HepG2 (cell line): ENCODE measurements around the gene NOTUM. TPM values are rescaled to one million over a fixed set of nuclear protein-coding genes. Genes with fewer than 3 reads are reported as not detected.
A peak's percentile ranks its signal among the peaks of the same experiment; 100 is the strongest.

ENCODE experiments used
- AFF4 ChIP-seq: sonication (generic); formaldehyde crosslinking; IDR thresholded peaks from 2 replicates; pipeline ENCODE4 v1.4.0; 2020; ENCODE audit warnings: missing genetic modification reagents
- ELF1 ChIP-seq: sonication (generic); formaldehyde crosslinking; IDR thresholded peaks from 2 replicates; pipeline ENCODE4 v1.4.0; 2020; ENCODE audit warnings: missing genetic modification reagents
- GRHL1 ChIP-seq: sonication (generic); formaldehyde crosslinking; conservative IDR thresholded peaks from 2 replicates; pipeline ENCODE4 v1.8.0; 2022; ENCODE audit warnings: missing genetic modification reagents
- HBP1 ChIP-seq: IDR thresholded peaks from 2 replicates; pipeline ENCODE4 v1.6.1; 2016; ENCODE audit warnings: low read depth, control low read depth
- HINFP ChIP-seq: sonication (generic); formaldehyde crosslinking; IDR thresholded peaks from 2 replicates; pipeline ENCODE4 v1.4.0; 2020; ENCODE audit warnings: low read depth, mild to moderate bottlenecking, missing genetic modification reagents
- HOXA9 ChIP-seq: sonication (generic); formaldehyde crosslinking; IDR thresholded peaks from 2 replicates; pipeline ENCODE4 v1.8.1; 2022; ENCODE audit warnings: missing genetic modification reagents, mild to moderate bottlenecking, moderate library complexity, borderline replicate concordance
- KDM5A ChIP-seq: fragments of 200-600 bp; sonication (generic); IDR thresholded peaks from 2 replicates; pipeline ENCODE4 v1.7.0; 2018; ENCODE audit warnings: antibody characterized with exemption, mild to moderate bottlenecking, low read length, borderline replicate concordance
- MTA3 ChIP-seq: sonication (generic); formaldehyde crosslinking; IDR thresholded peaks from 2 replicates; pipeline ENCODE4 v1.4.0; 2020; ENCODE audit warnings: missing genetic modification reagents
- TAF1 ChIP-seq: sonication (generic); formaldehyde crosslinking; IDR thresholded peaks from 2 replicates; pipeline ENCODE4 v1.4.0; 2020; ENCODE audit warnings: missing genetic modification reagents
- WIZ ChIP-seq: sonication (generic); formaldehyde crosslinking; IDR thresholded peaks from 2 replicates; pipeline ENCODE4 v1.5.1; 2020; ENCODE audit warnings: mild to moderate bottlenecking, missing genetic modification reagents
- ZNF335 ChIP-seq: sonication (generic); formaldehyde crosslinking; IDR thresholded peaks from 2 replicates; pipeline ENCODE4 v1.4.0; 2020; ENCODE audit warnings: missing genetic modification reagents
- ZNF660 ChIP-seq: sonication (generic); formaldehyde crosslinking; IDR thresholded peaks from 2 replicates; pipeline ENCODE4 v1.5.1; 2020; ENCODE audit warnings: mild to moderate bottlenecking, low read depth, missing genetic modification reagents, borderline replicate concordance
- ZNF687 ChIP-seq: sonication (generic); formaldehyde crosslinking; IDR thresholded peaks from 2 replicates; pipeline ENCODE4 v1.5.1; 2020; ENCODE audit warnings: mild to moderate bottlenecking, missing genetic modification reagents, moderate library complexity
- ZNF709 ChIP-seq: sonication (generic); formaldehyde crosslinking; IDR thresholded peaks from 2 replicates; pipeline ENCODE4 v1.5.0; 2020; ENCODE audit warnings: mild to moderate bottlenecking, missing genetic modification reagents
- polyA plus RNA-seq, 8 experiments: library from polyadenylated mRNA; depleted of rRNA in 3 of 8; stranded (reverse) in 7 of 8; unstranded in 1 of 8; fragments of >200 nt; fragmentation: Illumina TruSeq in 4 of 8; extraction: Trizol in 4 of 8; gene quantifications; 2 replicates each; pipeline versions ENCODE4 v1.2.1 to v1.2.3, GENCODE V29; 2011 to 2016; ENCODE audit warnings: low read depth in 4 of 8, missing spikeins in 1 of 8, mixed read lengths in 1 of 8; ENCODE audit not compliant: insufficient read depth in 1 of 8
- total RNA-seq, 5 experiments: library from RNA; depleted of rRNA; stranded (reverse); fragments of >200 nt; fragmentation: Illumina TruSeq; extraction: Trizol; gene quantifications; 2 replicates each; pipeline ENCODE4 v1.2.3, GENCODE V29; 2016; ENCODE audit warnings: low read depth in 1 of 5

The NOTUM gene
- total and polyA plus RNA-seq, 2 of the 13 experiments (the other 11 are each of a cell fraction or from before 2014, with no cell fraction given): 150 to 160 TPM

- 0 out of 2 replicates have a peak, but pooled peaks have one; percentile 45 for TF ChIP-seq AFF4 (CRISPR knock-in tag)
- peak; percentile 84; the same call in 1 of the 2 replicates for TF ChIP-seq ZNF335 (CRISPR knock-in tag)
- peak; percentile 61 for TF ChIP-seq TAF1
- peak; percentile 99 for TF ChIP-seq ZNF687 (CRISPR knock-in tag)
- 0 out of 2 replicates have a peak, but pooled peaks have one; percentile 39 for TF ChIP-seq HINFP
- TF ChIP-seq MTA3 (CRISPR knock-in tag): no peak
- TF ChIP-seq ZNF709 (CRISPR knock-in tag): no peak
- no peak for TF ChIP-seq KDM5A
- peak; percentile 48 for TF ChIP-seq ELF1 (CRISPR knock-in tag)
- TF ChIP-seq HOXA9 (CRISPR knock-in tag): no peak
- TF ChIP-seq ZNF660 (CRISPR knock-in tag): peak; percentile 81; the same call in 1 of the 2 replicates
- TF ChIP-seq GRHL1 (CRISPR knock-in tag): no peak
- TF ChIP-seq HBP1 (CRISPR knock-in tag): peak; percentile 70; the same call in 1 of the 2 replicates
- no peak for TF ChIP-seq WIZ (CRISPR knock-in tag)
Observed at GRCh38 chr17:82003411-82004381, 42.7 kb upstream of the NOTUM start (continued).
